Prostate gland (tissue), 2 donors: ENCODE results near the gene COL25A1. TPM values are rescaled to one million over a fixed set of nuclear protein-coding genes. Genes with fewer than 3 reads are reported as not detected.
"Not testable (repeated sequence)": the region's sequence is repeated elsewhere in the genome, so short reads cannot be mapped to it uniquely, and the experiment has no call there.

Experiments
- DNase-seq: peaks from one replicate; pipeline ENCODE4 v3.0.0-alpha.2; 2019; ENCODE audit warnings: low spot score
- H3K27ac ChIP-seq, 2 donors: fragments of 200-600 bp; sonication (generic); 2 replicates each; pipeline ENCODE4 v1.5.1; 2017 to 2019
- H3K27me3 ChIP-seq: fragments of 200-600 bp; sonication (generic); replicated peaks from 2 replicates; pipeline ENCODE4 v1.5.1; 2019; ENCODE audit not compliant: insufficient read depth
- H3K36me3 ChIP-seq, 2 donors: fragments of 200-600 bp; sonication (generic); 1 replicate in 1 of 2; 2 replicates in 1 of 2; pipeline versions ENCODE4 v1.5.1 to v1.8.1; 2017 to 2019
- H3K4me1 ChIP-seq: fragments of 200-600 bp; sonication (generic); replicated peaks from 2 replicates; pipeline ENCODE4 v1.5.1; 2019
- H3K4me3 ChIP-seq, 2 donors: fragments of 200-600 bp; sonication (generic); 2 replicates each; pipeline ENCODE4 v1.5.1; 2017 to 2019
- H3K9me3 ChIP-seq: fragments of 200-600 bp; sonication (generic); 2 replicates; pipeline ENCODE4 v1.5.1; 2017
- CTCF ChIP-seq, 4 experiments: fragments of 200-600 bp in 2 of 4; fragments of 450-650 bp in 2 of 4; sonication (generic) in 2 of 4; IDR thresholded peaks; 1 replicate in 3 of 4; 2 replicates in 1 of 4; pipeline ENCODE4 v1.5.1; 2016 to 2019; ENCODE audit warnings: antibody characterized with exemption in 4 of 4, mild to moderate bottlenecking in 2 of 4, moderate library complexity in 2 of 4
- POLR2A ChIP-seq: fragments of 450-650 bp; IDR thresholded peaks from one replicate; pipeline ENCODE4 v1.6.1; 2016; ENCODE audit warnings: antibody characterized with exemption, mild to moderate bottlenecking
- POLR2AphosphoS5 ChIP-seq: sonication (generic); formaldehyde crosslinking; IDR thresholded peaks from one replicate; pipeline ENCODE4 v1.6.1; 2017; ENCODE audit warnings: antibody characterized with exemption
- WGBS: methylation state at CpG from one replicate; pipeline ENCODE4 v1.1.5; 2018; 5-methylcytosine and 5-hydroxymethylcytosine counted together
- intact Hi-C: fragments of 100-400 bp; cut with DNase I; formaldehyde crosslinking; loops from one replicate; pipeline ENCODE4 v1.14.2; 2022
- total RNA-seq, 2 donors: library from RNA; depleted of rRNA; stranded (reverse); fragments of >200 nt; gene quantifications; one replicate each; pipeline ENCODE4 v1.1.0, GENCODE V29; 2016

COL25A1 gene
- total RNA-seq, 2 donors from 2014 or later = 0.73 to 2.8 TPM

DNA sequence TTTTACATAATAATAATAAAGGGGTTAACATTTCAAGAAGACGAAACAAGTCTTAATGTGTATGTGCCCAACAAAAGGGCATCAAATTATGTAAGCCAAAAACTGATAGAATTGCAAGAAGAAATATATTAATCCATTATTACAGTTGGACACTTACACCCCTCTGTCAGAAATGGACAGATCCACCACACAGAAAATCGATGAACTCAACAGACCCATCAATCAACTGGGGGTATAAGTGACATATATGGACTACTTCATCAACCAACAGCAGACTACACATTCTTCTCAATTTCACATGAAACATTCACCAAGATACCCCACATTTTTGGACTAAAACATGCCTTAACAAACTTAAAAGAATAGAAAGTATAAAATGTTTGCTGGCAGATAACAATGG lies 183.8 kb downstream of the COL25A1 start:
- intact Hi-C loops = no loop called here
- Histone ChIP-seq H3K27me3 (no peaks in the 10 kb centered on the region), H3K27ac (no peak overlapping the region), H3K9me3 (no peaks in the 10 kb centered on the region), H3K4me1 (no peaks in the 10 kb centered on the region), H3K36me3 (no peaks in the 10 kb centered on the region), H3K4me3 (no peak overlapping the region)
- no peak for DNase-seq
- TF ChIP-seq POLR2AphosphoS5 (no peak), CTCF (IDR thresholded peaks at IDR 0.05) (no peak), POLR2A (no peak)
- 92% methylated on average over 2 of the region's 2 CpGs for whole genome bisulfite sequencing

- Histone ChIP-seq H3K4me1 (no peaks in the 10 kb centered on the region), H3K36me3 (no peaks in the 10 kb centered on the region), H3K27me3 (no peaks in the 10 kb centered on the region), H3K4me3 (no peak overlapping the region), H3K9me3 (no peaks in the 10 kb centered on the region), H3K27ac (no peak overlapping the region)
- intact Hi-C loops = no loop called here
- WGBS = 74% methylated on average over 3 of the region's 3 CpGs
- TF ChIP-seq CTCF (IDR thresholded peaks at IDR 0.05) = no peak
- TF ChIP-seq POLR2AphosphoS5 = no peak
- TF ChIP-seq POLR2A = no peak
- DNase-seq = no peak
Measured at GRCh38 chr4:109114501-109114900, 188.0 kb downstream of the COL25A1 start.

- Histone ChIP-seq H3K4me3 (no peak overlapping the region), H3K36me3 (no peaks in the 10 kb centered on the region), H3K9me3 (no peaks in the 10 kb centered on the region), H3K4me1 (no peaks in the 10 kb centered on the region), H3K27ac (no peak overlapping the region), H3K27me3 (no peaks in the 10 kb centered on the region)
- no peak for DNase-seq
- 96% methylated on average over 2 of the region's 2 CpGs for WGBS
- TF ChIP-seq CTCF (IDR thresholded peaks at IDR 0.05) (no peak), POLR2AphosphoS5 (no peak), POLR2A (no peak)
- intact Hi-C loops = no loop called here
Measured at GRCh38 chr4:109113521-109113920, 188.9 kb downstream of the COL25A1 start.

DNA sequence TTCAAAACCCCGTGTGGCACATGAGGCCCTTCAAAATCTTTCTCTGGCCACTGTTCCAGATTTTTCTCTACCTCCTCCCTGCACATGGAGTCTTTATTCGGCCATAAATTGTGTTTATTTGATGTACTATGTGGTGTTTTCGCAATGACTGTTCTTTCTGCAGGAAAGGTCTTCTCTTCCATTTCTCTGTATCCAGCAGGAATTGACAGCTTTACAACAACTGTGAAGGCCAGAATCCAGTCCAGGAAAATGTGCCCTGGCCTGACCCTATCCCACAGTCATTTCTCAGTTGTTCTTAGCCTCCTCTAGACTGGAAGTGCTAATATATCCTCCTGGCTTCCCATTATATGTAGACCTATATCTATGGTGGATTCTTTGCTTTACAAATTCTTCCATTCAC lies 191.4 kb downstream of the COL25A1 start:
- no peaks in the 10 kb centered on the region for H3K27me3 ChIP-seq
- H3K9me3 ChIP-seq = no peaks in the 10 kb centered on the region
- H3K4me1 ChIP-seq = no peaks in the 10 kb centered on the region
- WGBS = 56% methylated on average over 3 of the region's 3 CpGs
- H3K36me3 ChIP-seq = no peaks in the 10 kb centered on the region
- intact Hi-C loops = no loop called here
- no peak overlapping the region for H3K4me3 ChIP-seq
- TF ChIP-seq POLR2AphosphoS5 = no peak
- TF ChIP-seq CTCF (IDR thresholded peaks at IDR 0.05) = no peak
- no peak for TF ChIP-seq POLR2A
- no peak overlapping the region for H3K27ac ChIP-seq
- DNase-seq = no peak

DNA sequence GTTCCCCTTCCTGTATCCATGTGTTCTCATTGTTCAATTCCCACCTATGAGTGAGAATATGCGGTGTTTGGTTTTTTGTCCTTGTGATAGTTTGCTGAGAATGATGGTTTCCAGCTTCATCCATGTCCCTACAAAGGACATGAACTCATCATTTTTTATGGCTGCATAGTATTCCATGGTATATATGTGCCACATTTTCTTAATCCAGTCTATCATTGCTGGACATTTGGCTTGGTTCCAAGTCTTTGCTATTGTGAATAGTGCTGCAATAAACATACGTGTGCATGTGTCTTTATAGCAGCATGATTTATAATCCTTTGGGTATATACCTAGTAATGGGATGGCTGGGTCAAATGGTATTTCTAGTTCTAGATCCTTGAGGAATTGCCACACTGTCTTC lies 194.2 kb downstream of the COL25A1 start:
- H3K4me3 ChIP-seq, DNase-seq, H3K36me3 ChIP-seq, H3K27me3 ChIP-seq, H3K4me1 ChIP-seq, intact Hi-C loops, H3K9me3 ChIP-seq, H3K27ac ChIP-seq: not testable (repeated sequence)
- 75% methylated on average over 2 of the region's 2 CpGs for WGBS
